HG03097 (cell line): ENCODE measurements around the gene YIF1B.
"Not testable (repeated sequence)": the region's sequence is repeated elsewhere in the genome, so short reads cannot be mapped to it uniquely, and the experiment has no call there.

ENCODE experiments used
- ATAC-seq: cut with Tn5 transposase; IDR thresholded peaks from one replicate; pipeline ENCODE4 v1.9.1; 2021; ENCODE audit not compliant: unreplicated experiment, low FRiP score

YIF1B gene

GRCh38 chr19:38277969-38278680 is 37.6 kb downstream of the YIF1B start:
- no peak for ATAC-seq

- ATAC-seq: no peak
These were observed 38.2 kb downstream of the YIF1B start for GRCh38 chr19:38277549-38277948.

- no peak for ATAC-seq
These were observed 38.7 kb downstream of the YIF1B start for GRCh38 chr19:38276942-38277517.

- no peak for ATAC-seq
These were observed 41.0 kb downstream of the YIF1B start for GRCh38 chr19:38274739-38275138.

DNA sequence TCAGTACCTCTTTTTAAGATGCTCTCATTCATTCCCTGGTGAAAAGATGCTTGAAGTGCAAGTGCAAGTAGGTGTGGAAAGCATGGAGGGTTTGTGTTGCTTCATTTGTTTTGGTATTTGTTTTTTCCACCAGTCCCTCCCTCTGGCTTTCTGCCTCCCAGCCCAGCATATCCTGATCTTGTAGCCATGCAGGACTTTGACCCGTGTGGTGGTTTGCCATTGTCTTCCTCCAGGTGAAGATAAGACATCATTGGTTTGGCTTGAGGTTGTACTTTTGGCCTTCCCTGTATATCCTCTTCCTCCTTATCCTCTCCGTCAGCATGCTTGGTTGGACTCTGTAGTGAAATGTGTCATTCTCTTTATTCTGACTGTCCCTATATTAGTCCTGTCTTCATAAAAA is 42.2 kb downstream of the YIF1B start:
- no peak for ATAC-seq

DNA sequence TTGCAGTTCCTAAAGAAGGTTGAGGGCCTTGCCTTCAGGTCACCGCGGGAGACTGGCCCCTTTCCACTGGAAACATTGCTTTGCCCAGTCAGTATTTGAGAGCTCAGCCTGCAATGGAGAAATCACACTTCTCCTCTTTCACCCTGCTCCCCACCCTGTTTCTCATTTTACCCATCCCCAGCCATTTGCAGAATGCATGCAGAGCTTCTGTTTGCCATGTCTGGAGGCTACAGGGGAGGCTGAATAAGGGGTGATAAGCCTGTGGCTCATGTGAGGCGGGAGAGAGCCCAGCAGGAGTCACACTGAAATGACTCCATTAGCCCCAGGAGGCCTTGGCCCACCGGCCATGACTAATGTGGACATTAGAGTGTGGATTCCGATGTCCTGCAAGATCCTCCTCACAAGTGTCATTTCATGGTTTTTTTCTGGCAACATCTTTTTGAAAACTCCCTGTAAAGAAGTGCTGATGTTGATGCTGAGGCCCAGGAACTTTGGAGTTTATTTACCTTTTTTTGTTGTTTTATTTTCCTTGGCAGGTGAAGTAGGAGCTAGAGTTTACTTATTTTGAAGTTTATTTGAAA is 45.1 kb downstream of the YIF1B start:
- no peak for ATAC-seq

DNA sequence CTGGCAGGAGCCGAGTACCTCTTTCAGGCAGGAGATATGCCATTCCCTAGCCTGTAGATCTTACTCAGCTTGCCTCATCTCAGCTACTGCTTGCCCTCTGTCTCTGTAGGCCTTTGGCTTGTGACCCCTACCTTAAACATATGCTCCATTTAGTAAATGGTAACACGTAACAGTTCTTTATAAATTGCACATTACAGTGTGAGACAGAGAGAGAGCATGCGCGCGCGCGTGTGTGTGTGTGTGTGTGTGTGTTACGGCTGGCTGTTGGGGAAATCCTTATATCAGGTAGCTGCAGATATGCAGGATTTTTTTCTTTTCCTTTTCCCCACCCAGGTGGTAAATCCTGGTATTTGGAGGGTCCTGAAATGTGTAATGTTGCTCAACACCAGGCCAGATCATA is 47.2 kb downstream of the YIF1B start:
- ATAC-seq: no peak

- no peak for ATAC-seq
These were observed 47.8 kb downstream of the YIF1B start for GRCh38 chr19:38267761-38268483.

GRCh38 chr19:38266981-38267597 is 48.7 kb downstream of the YIF1B start:
- no peak for ATAC-seq

DNA sequence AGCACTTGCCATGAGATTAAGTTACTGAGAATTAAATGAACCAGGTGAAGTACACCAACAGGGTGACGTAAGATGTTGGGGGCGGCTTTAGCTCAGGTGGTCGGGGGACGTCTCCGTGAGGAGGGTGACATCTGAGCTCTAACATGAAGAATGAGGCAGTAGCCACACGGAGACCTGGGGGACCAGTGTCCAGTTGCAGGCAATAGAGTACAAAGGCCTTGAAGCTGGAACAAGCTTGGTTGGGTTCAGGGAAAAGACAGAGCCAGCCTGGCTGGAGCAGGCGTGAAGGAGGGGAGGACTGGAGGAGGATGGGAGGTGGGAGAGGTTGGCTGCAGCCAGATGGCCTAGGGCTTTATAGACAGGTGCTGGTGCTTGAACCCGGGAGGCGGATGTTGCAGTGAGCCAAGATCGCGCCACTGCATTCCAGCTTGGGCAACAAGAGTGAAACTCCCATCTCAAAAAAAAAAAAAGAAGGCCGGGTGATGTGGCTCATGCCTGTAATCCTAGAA is 49.8 kb downstream of the YIF1B start:
- ATAC-seq: no peak

DNA sequence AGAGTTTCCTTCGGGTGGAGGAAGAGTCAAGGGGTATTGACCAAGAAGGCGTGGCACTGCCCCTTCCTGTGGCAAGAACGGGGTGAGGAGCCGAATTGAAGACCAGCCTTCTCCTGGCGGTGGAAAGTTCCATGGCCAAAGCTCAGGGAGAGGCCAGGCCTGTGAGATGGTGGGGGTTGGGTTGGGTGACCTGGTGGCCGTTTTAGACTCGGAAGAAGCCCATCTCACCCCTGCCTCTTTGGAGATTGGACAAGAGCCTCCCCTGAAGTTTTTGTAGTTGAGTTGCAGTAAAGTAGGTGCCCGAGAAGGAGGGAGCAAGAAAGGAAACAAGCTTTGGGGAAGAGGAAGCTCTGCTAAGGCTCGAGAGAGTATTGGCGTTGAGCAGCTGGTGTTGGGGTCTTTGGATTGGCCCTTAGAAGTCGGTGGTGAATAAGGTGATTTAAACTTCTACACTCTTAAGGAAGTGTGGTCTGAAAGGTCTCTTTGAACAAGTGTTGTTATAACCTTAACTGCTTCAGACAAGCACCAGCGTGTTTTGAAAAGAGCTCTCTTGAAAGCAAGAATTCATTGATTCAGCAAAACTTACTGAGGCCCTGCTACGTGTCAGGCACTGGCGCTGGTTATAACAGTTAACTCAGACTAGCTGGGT is 50.4 kb downstream of the YIF1B start:
- no peak for ATAC-seq

DNA sequence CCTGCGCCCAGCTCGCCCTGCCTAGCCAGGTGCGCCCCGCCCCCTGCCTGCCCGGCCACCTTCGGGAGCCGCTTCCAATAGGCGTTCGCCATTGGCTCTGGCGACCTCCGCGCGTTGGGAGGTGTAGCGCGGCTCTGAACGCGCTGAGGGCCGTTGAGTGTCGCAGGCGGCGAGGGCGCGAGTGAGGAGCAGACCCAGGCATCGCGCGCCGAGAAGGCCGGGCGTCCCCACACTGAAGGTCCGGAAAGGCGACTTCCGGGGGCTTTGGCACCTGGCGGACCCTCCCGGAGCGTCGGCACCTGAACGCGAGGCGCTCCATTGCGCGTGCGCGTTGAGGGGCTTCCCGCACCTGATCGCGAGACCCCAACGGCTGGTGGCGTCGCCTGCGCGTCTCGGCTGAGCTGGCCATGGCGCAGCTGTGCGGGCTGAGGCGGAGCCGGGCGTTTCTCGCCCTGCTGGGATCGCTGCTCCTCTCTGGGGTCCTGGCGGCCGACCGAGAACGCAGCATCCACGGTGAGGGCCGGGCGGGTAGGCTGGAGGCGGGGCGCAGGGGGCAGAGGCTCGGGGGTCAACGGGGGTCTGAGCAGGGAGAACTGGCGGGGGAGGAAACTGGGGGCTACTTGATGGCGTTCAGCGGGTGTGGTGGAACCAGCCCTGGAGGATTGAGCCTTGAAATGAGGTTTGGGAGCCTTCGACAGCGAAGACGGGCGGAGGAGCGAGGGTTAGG is 51.1 kb downstream of the YIF1B start, which contains the start of gene SPINT2:
Gene SPINT2 (plus strand): TSS at position 88 of the 727 bp plus-strand sequence. CDS start 320 bp downstream, at position 408.
- no peak for ATAC-seq

DNA sequence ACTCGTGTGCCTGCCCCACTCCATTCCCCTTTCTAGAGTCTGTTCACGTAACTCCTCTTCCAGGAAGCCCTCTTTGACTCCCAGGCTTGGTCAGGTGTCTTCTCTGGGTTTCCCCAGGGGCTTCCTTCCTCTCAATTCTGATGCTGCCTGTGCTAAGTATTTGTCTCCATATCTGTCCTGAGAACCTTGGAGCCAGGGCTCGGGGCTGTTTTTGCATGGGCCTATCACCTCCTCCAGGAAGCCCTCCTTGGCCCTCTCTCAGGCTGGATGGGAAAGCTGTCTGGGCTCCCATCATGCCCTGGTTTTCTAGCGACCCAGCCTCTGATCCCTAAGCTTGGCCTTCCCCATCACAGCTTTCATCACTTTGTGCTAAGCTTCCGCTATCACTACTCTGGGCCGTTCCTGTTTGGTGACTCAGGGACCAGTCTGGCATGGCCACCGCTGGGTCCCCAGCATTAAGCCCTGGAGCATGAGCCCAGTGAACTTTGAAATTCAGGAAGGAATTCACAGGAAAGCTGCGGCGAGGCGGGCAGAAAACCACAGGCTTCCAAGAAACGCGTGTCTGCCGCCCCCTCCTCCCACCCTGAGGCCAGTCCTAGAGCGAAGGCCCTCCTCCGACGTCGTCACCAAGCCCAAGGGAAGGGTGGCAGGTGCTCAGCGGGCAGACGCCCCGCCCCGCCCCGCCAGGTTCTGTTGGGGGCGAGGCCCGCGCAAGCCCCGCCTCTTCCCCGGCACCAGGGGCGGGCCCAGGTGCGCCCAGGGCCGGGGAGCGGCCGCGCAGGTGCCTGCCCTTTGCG is 51.9 kb downstream of the YIF1B start:
- ATAC-seq: no peak

DNA sequence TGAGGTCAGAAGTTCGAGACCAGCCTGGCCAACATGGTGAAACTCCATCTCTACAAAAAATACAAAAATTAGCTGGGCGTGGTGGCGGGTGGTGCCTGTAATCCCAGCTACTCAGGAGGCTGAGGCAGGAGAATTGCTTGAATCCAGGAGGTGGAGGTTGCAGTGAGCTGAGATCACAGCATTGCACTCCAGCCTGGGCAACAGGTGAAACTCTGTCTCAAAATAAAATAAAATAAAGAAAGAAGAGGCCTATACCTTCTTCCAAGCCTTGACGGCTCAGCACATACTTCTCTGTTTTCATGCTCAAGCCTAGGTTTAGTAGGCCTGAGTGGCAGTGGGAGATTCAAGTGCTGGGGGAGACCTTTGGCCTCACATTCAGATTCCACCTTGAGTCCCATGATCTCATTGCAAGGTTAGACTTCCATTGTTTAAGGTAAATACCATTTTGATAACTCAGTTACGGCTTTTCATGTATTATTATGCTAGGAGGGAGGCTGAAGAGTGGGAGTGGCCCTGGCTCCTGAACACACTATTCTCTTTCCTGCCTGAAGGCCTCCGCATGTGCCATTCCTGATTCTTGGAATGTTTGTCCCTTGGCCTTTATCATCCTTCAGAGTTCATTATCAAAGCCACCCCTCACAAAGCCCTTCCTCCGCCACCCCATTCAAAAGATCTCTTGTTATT is 53.0 kb downstream of the YIF1B start:
- ATAC-seq: no peak

DNA sequence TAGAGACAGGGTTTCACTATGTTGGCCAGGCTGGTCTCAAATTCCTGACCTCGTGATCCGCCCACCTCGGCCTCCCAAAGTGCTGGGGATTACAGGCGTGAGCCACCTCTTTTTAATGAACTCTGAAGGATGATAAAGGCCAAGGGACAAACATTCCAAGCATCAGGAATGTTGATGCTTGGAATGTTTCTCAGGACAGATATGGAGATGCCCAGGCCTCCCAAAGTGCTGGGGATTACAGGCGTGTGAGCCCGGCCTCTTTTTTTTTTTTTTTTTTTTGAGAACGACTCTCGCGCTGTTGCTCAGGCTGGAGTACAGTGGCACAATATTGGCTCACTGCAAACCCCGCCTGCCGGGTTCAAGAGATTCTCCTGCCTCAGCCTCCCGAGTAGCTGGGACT is 53.8 kb downstream of the YIF1B start:
- ATAC-seq: not testable (repeated sequence)

DNA sequence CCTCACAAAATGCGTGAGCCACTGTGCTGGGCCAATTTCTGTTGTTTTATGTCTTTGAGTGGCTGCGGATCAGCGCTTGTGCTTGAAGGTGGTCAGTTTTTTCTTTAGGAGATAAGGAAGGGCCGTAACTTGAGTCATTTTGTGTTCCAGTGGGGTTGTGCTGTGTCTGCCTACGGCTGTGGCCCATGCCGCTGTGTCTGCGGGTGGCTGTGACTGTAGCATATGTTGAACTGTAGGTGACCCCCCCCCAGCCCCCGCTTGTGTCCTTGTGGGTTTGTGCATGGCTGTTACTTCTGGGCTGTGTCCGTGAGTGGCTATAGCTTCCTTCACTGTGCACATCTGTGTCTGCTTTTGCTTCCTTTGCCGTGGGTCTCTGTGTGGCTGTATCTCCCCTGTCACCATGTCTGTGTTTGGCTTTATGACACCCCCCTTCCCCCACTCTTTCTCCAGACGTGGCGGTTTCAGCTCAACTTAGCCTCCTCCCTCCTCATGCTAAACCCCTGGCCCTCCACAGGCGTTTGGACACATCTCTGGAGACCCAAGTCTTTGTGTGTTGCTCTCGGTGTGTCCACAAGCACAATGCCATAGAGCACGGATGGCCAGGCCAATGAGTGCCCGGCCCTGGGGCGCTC is 60.2 kb downstream of the YIF1B start:
- ATAC-seq: no peak

- ATAC-seq: no peak
These were observed 62.0 kb downstream of the YIF1B start for GRCh38 chr19:38253788-38254187.
